Measurements from ENCODE around the gene NLRP3. TPM values are rescaled to one million over a fixed set of nuclear protein-coding genes. Genes with fewer than 3 reads are reported as not detected.
"Not testable (repeated sequence)": the region's sequence is repeated elsewhere in the genome, so short reads cannot be mapped to it uniquely, and the experiment has no call there.

Gene NLRP3
- total RNA-seq, 1 donor from 2014 or later, result 0.44 TPM

DNA sequence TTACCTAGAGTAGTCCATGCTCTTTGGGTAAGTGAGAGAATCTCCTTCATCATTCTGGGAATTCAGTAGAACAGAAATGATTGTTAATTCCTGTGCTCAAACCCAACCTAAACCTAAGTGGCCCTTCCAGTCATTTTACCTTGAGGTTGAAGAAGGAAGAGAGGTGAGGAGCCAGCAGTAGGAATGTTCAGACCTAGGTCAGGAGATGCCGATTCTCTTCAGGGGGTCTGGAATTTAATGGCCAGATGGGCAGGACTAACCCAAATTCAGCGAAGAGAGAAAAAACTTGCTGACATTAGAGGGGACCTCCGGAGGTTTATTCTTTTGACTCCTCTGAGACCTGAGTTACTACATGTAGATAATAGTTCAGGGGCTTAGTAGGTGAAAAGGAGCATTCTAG lies 58.4 kb downstream of the NLRP3 start:
- Mint-ChIP-seq H3K4me3 (ENCODE audit: unreplicated experiment) (no peak overlapping the region), H3K9me3 (ENCODE audit: unreplicated experiment) (no peaks in the 10 kb centered on the region), H3K4me1 (ENCODE audit: unreplicated experiment) (no peaks in the 10 kb centered on the region), H3K27me3 (ENCODE audit: unreplicated experiment) (no peaks in the 10 kb centered on the region), H3K27ac (ENCODE audit: unreplicated experiment) (no peak overlapping the region), H3K36me3 (ENCODE audit: low read depth, unreplicated experiment) (no peaks in the 10 kb centered on the region)
- TF ChIP-seq, protein P1, sequence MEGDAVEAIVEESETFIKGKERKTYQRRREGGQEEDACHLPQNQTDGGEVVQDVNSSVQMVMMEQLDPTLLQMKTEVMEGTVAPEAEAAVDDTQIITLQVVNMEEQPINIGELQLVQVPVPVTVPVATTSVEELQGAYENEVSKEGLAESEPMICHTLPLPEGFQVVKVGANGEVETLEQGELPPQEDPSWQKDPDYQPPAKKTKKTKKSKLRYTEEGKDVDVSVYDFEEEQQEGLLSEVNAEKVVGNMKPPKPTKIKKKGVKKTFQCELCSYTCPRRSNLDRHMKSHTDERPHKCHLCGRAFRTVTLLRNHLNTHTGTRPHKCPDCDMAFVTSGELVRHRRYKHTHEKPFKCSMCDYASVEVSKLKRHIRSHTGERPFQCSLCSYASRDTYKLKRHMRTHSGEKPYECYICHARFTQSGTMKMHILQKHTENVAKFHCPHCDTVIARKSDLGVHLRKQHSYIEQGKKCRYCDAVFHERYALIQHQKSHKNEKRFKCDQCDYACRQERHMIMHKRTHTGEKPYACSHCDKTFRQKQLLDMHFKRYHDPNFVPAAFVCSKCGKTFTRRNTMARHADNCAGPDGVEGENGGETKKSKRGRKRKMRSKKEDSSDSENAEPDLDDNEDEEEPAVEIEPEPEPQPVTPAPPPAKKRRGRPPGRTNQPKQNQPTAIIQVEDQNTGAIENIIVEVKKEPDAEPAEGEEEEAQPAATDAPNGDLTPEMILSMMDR (IDR thresholded peaks at IDR 0.05; ENCODE audit: unreplicated experiment), result no peak
- DNase-seq (ENCODE audit: low spot score), result no peak

DNA sequence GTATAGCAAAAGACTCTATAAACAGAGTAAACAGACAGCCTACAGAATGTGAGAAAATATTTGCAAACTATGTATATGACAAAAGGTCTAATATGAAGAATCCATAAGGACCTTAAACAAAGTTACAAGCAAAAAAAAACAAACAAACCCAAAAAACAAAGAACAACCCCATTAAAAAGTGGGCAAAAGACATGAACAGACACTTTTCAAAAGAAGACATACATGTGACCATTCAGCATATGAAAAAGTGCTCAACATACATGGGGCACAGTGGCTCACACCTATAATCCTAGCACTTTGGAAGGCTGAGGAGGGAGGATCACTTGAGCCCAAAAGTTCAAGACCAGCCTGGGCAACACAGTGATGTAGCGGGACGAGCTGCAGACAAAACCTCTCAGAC lies 59.8 kb downstream of the NLRP3 start:
- no peak overlapping the region for H3K27ac Mint-ChIP-seq (ENCODE audit: unreplicated experiment)
- no peaks in the 10 kb centered on the region for H3K4me1 Mint-ChIP-seq (ENCODE audit: unreplicated experiment)
- no peaks in the 10 kb centered on the region for H3K9me3 Mint-ChIP-seq (ENCODE audit: unreplicated experiment)

DNA sequence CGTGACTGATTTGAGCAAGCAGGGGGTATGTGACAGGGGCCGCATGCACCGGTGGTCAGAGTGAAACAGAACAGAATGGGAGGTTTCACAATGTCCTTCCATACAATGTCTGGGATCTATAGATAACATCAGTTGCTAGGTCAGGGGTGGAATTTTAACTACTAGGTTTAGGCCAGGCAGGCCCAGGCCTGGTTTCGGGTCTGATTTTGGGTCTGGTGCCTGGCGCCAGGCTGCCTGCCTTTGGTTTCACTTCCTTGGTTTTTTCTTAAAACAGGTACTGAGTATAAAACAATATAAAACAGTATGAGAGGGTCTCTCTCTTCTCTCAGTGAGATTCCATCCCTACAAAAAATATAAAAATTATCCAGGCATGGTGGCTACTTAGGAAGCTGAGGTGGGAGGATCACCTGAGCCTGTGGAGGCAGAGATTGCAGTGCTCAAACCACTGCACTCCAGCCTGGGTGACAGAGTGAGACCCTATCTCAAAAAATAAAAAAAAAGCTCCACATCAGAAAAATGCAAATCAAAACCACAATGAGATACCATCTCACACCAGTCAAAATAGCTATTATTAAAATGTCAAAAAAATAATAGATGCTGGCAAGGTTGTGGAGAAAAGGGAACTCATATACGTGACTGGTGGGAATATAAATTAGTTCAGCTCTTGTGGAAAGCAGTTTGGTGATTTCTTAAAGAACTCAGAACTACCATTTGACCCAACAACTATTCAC lies 60.5 kb downstream of the NLRP3 start:
- not testable (repeated sequence) for H3K9me3 Mint-ChIP-seq (ENCODE audit: unreplicated experiment); H3K4me1 Mint-ChIP-seq (ENCODE audit: unreplicated experiment); DNase-seq (ENCODE audit: low spot score); H3K36me3 Mint-ChIP-seq (ENCODE audit: low read depth, unreplicated experiment); H3K27ac Mint-ChIP-seq (ENCODE audit: unreplicated experiment); H3K27me3 Mint-ChIP-seq (ENCODE audit: unreplicated experiment); H3K4me3 Mint-ChIP-seq (ENCODE audit: unreplicated experiment)

More for the DNA sequence above, 59.8 kb downstream of the NLRP3 start:
- no peak for DNase-seq (ENCODE audit: low spot score)
- TF ChIP-seq, protein P1 (IDR thresholded peaks at IDR 0.05; ENCODE audit: unreplicated experiment), result no peak
- Mint-ChIP-seq H3K36me3 (ENCODE audit: low read depth, unreplicated experiment) (no peaks in the 10 kb centered on the region), H3K27me3 (ENCODE audit: unreplicated experiment) (no peaks in the 10 kb centered on the region), H3K4me3 (ENCODE audit: unreplicated experiment) (no peak overlapping the region)

DNA sequence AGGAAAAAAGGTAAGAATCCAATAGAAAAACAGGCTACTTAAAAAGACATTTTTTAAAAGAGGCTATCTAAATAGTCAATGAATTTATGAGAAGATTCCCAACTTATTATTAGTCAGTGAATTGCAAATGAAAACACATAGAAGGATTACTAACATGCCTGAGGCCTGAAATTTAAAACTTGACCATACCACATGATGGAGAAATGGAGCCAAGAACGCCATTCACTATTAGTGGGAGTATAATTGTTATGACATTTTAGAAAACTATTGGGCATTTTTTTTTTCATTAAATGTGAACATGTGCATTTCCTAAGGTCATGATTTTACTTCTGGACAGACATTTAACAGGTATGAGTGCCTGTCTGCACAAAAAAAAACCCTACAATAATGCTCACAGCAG lies 66.8 kb downstream of the NLRP3 start:
- Mint-ChIP-seq H3K27me3 (ENCODE audit: unreplicated experiment) (no peaks in the 10 kb centered on the region), H3K4me1 (ENCODE audit: unreplicated experiment) (no peaks in the 10 kb centered on the region), H3K9me3 (ENCODE audit: unreplicated experiment) (no peaks in the 10 kb centered on the region), H3K4me3 (ENCODE audit: unreplicated experiment) (no peak overlapping the region), H3K27ac (ENCODE audit: unreplicated experiment) (no peak overlapping the region), H3K36me3 (ENCODE audit: low read depth, unreplicated experiment) (no peaks in the 10 kb centered on the region)
- TF ChIP-seq, protein P1 (IDR thresholded peaks at IDR 0.05; ENCODE audit: unreplicated experiment), result no peak
- DNase-seq (ENCODE audit: low spot score), result no peak

DNA sequence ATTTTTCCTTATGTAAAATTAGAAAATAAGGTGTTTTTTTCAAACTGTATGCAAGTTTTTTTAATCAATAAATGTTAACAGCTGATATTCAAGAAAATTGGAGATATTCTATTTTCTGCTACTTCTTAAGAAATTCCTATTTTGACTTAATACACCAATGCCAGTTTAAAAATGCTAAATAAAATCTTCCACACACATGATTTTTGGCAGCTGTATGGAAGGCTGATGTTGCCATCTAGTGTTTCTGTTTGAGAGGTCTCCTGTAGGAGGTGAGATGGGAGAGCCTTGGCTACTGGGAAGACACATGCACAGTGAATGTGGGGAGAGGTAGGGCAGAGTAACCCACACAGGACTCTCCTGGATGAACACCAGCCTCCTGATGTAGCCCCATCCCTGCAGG lies 71.1 kb downstream of the NLRP3 start:
- no peaks in the 10 kb centered on the region for H3K36me3 Mint-ChIP-seq (ENCODE audit: low read depth, unreplicated experiment)
- H3K27ac Mint-ChIP-seq (ENCODE audit: unreplicated experiment), result no peak overlapping the region
- TF ChIP-seq, protein P1 (IDR thresholded peaks at IDR 0.05; ENCODE audit: unreplicated experiment), result peak; percentile 21
- peaks cover 7% of the 10 kb centered on the region for H3K4me1 Mint-ChIP-seq (ENCODE audit: unreplicated experiment)
- H3K27me3 Mint-ChIP-seq (ENCODE audit: unreplicated experiment), result peaks cover 5% of the 10 kb centered on the region
- no peak overlapping the region for H3K4me3 Mint-ChIP-seq (ENCODE audit: unreplicated experiment)
- H3K9me3 Mint-ChIP-seq (ENCODE audit: unreplicated experiment), result no peaks in the 10 kb centered on the region
- DNase-seq (ENCODE audit: low spot score), result peak; percentile 42

Measured in endothelial cell (in vitro differentiated cells).